Fibroblast of skin of left quadriceps (primary cell): Measurements from ENCODE around the gene B3GALT2.
A peak's percentile ranks its signal among the peaks of the same experiment; 100 is the strongest.

ENCODE experiments used
- DNase-seq, 2 experiments: peaks; one replicate each; pipeline ENCODE4 v3.0.0-alpha.2; 2013; ENCODE audit warnings: low read depth in 2 of 2

B3GALT2 gene

GRCh38 chr1:193181985-193182384 lies 4.4 kb downstream of the B3GALT2 start:
- DNase-seq: no peak

- no peak for DNase-seq
These were observed 4.9 kb downstream of the B3GALT2 start for GRCh38 chr1:193181536-193181935.

GRCh38 chr1:193179094-193179493 lies 7.3 kb downstream of the B3GALT2 start:
- no peak for DNase-seq

- no peak for DNase-seq
These were observed 9.6 kb downstream of the B3GALT2 start for GRCh38 chr1:193176788-193177187.

GRCh38 chr1:193176113-193176512 lies 10.3 kb downstream of the B3GALT2 start:
- DNase-seq: no peak

- no peak for DNase-seq
These were observed 29.1 kb downstream of the B3GALT2 start for GRCh38 chr1:193157360-193157759.

GRCh38 chr1:193156822-193157142 lies 29.6 kb downstream of the B3GALT2 start:
- no peak for DNase-seq

- no peak for DNase-seq
These were observed 30.1 kb downstream of the B3GALT2 start for GRCh38 chr1:193156117-193156821.

- DNase-seq: no peak
These were observed 41.4 kb downstream of the B3GALT2 start for GRCh38 chr1:193144999-193145398.

- DNase-seq: no peak
These were observed 42.0 kb downstream of the B3GALT2 start for GRCh38 chr1:193144361-193144938.

- DNase-seq: peak; percentile 7 to 9
These were observed 43.1 kb downstream of the B3GALT2 start for GRCh38 chr1:193143285-193143684.

GRCh38 chr1:193142409-193142808 lies 44.0 kb downstream of the B3GALT2 start:
- no peak for DNase-seq

GRCh38 chr1:193141804-193142203 lies 44.6 kb downstream of the B3GALT2 start:
- no peak for DNase-seq

GRCh38 chr1:193140254-193140653 lies 46.2 kb downstream of the B3GALT2 start:
- DNase-seq: no peak

- DNase-seq: no peak
These were observed 55.0 kb downstream of the B3GALT2 start for GRCh38 chr1:193131266-193131860.
